GM12878 (cell line): Measurements from ENCODE around the gene UBE3D. TPM values are rescaled to one million over a fixed set of nuclear protein-coding genes. Genes with fewer than 3 reads are reported as not detected.
A peak's percentile ranks its signal among the peaks of the same experiment; 100 is the strongest.

Source experiments
- BRCA1 ChIP-seq: IDR thresholded peaks from 2 replicates; pipeline ENCODE4 v1.6.1; 2011; ENCODE audit warnings: low read depth, low read length, improper control_type of control experiment
- CUX1 ChIP-seq: IDR thresholded peaks from 2 replicates; pipeline ENCODE4 v1.6.1; 2012; ENCODE audit warnings: improper control_type of control experiment, low read depth, low read length; ENCODE audit not compliant: insufficient replicate concordance
- DPF2 ChIP-seq: fragments of 450-650 bp; IDR thresholded peaks from 2 replicates; pipeline ENCODE4 v1.6.1; 2017; ENCODE audit warnings: mild to moderate bottlenecking
- ETV6 ChIP-seq, 2 experiments: fragments of 450-650 bp in 1 of 2; IDR thresholded peaks in 1 of 2; conservative IDR thresholded peaks in 1 of 2; 2 replicates each; pipeline ENCODE4 v1.6.1; 2014; ENCODE audit warnings: antibody characterized with exemption in 1 of 2, borderline replicate concordance in 1 of 2, low read depth in 1 of 2, mild to moderate bottlenecking in 1 of 2, moderate library complexity in 1 of 2
- EZH2 ChIP-seq: IDR thresholded peaks from 2 replicates; pipeline ENCODE4 v1.6.1; 2012; ENCODE audit warnings: low read depth, mild to moderate bottlenecking, control low read depth, inconsistent platforms, low read length, borderline replicate concordance; ENCODE audit not compliant: control insufficient read depth
- GABPA ChIP-seq: IDR thresholded peaks from 2 replicates; pipeline ENCODE4 v1.6.1; 2014; ENCODE audit warnings: antibody characterized with exemption, low read depth, mild to moderate bottlenecking, inconsistent platforms
- GATAD2B ChIP-seq: fragments of 450-650 bp; conservative IDR thresholded peaks from 2 replicates; pipeline ENCODE4 v1.6.1; 2017; ENCODE audit warnings: low read depth, mild to moderate bottlenecking, moderate library complexity
- HDAC2 ChIP-seq: fragments of 200-600 bp; sonication (generic); IDR thresholded peaks from 2 replicates; pipeline ENCODE4 v1.6.1; 2017
- MEF2B ChIP-seq: fragments of 450-650 bp; IDR thresholded peaks from 2 replicates; pipeline ENCODE4 v1.6.1; 2018; ENCODE audit warnings: mild to moderate bottlenecking, moderate library complexity; ENCODE audit not compliant: partially characterized antibody, poor library complexity, severe bottlenecking
- PML ChIP-seq: IDR thresholded peaks from 2 replicates; pipeline ENCODE4 v1.6.1; 2012; ENCODE audit warnings: low read length, inconsistent platforms
- RCOR1 ChIP-seq: conservative IDR thresholded peaks from 2 replicates; pipeline ENCODE4 v1.6.1; 2012; ENCODE audit warnings: low read depth, low read length, improper control_type of control experiment
- RELB ChIP-seq: fragments of 450-650 bp; IDR thresholded peaks from 2 replicates; pipeline ENCODE4 v1.6.1; 2017; ENCODE audit warnings: low read depth, mild to moderate bottlenecking, moderate library complexity
- RFX5 ChIP-seq: IDR thresholded peaks from 2 replicates; pipeline ENCODE4 v1.6.1; 2011; ENCODE audit warnings: low read depth, low read length, improper control_type of control experiment
- SMC3 ChIP-seq: IDR thresholded peaks from 2 replicates; pipeline ENCODE4 v1.6.1; 2011; ENCODE audit warnings: low read length, improper control_type of control experiment, borderline replicate concordance
- SP1 ChIP-seq: IDR thresholded peaks from one replicate; pipeline ENCODE4 v1.6.1; 2011; ENCODE audit warnings: low read depth, low read length
- STAT1 ChIP-seq: fragments of 450-650 bp; conservative IDR thresholded peaks from 2 replicates; pipeline ENCODE4 v1.6.1; 2014; ENCODE audit warnings: antibody characterized with exemption, mild to moderate bottlenecking
- polyA plus RNA-seq, 11 experiments: library from polyadenylated mRNA; depleted of rRNA in 4 of 11; unstranded in 6 of 11; stranded (reverse) in 5 of 11; fragments of >200 nt; fragmentation: Nextera tagmentation in 4 of 11; fragmentation: Illumina TruSeq in 1 of 11; extraction: Ambion mirVana in 4 of 11; extraction: Trizol in 1 of 11; gene quantifications; 1 replicate in 1 of 11; 2 replicates in 10 of 11; pipeline versions ENCODE4 v1.2.1 to v1.2.3, GENCODE V29; 2011 to 2016; ENCODE audit warnings: inconsistent platforms in 2 of 11, missing spikeins in 2 of 11, low read depth in 1 of 11
- total RNA-seq, 4 experiments: library from RNA; depleted of rRNA in 3 of 4; stranded (reverse); fragments of >200 nt in 3 of 4; fragmentation: Illumina TruSeq in 1 of 4; extraction: Trizol in 1 of 4; gene quantifications; 2 replicates each; pipeline versions ENCODE4 v1.2.1 to v1.2.3, GENCODE V29; 2013 to 2021
- TF ChIP-seq, protein P1 (sequence below): fragments of 450-650 bp; IDR thresholded peaks from 2 replicates; pipeline ENCODE4 v1.6.1; 2016; ENCODE audit warnings: mild to moderate bottlenecking
- TF ChIP-seq, protein P2 (sequence below): IDR thresholded peaks from 2 replicates; pipeline ENCODE4 v1.6.1; 2011; ENCODE audit warnings: low read depth, mild to moderate bottlenecking, low read length, moderate library complexity, borderline replicate concordance; ENCODE audit errors: extremely low read depth
- TF ChIP-seq, protein P3 (sequence below): IDR thresholded peaks from 2 replicates; pipeline ENCODE4 v1.6.1; 2011; ENCODE audit warnings: borderline replicate concordance, low read depth, mild to moderate bottlenecking, moderate library complexity, low read length; ENCODE audit not compliant: insufficient read depth, poor library complexity, severe bottlenecking

Gene UBE3D
- total and polyA plus RNA-seq, 10 of the 15 experiments (the other 5 are each of a cell fraction or from before 2014, with no cell fraction given) = 4.3 to 9.0 (median 7.5) TPM

GRCh38 chr6:83065511-83066192 is at the start of gene UBE3D (continued):
- TF ChIP-seq SMC3 (peak; percentile 26; the same call in 1 of the 2 replicates), GABPA (no peak), RELB (no peak), STAT1 (no peak), PML (no peak), GATAD2B (peak; percentile 67; the same call in 1 of the 2 replicates), RFX5 (no peak), EZH2 (no peak), BRCA1 (no peak), ETV6 (conservative IDR thresholded peaks at IDR 0.05 in 1 of 2, IDR thresholded peaks at IDR 0.05 in 1 of 2; ENCODE audit: borderline replicate concordance in 1 of 2, low read depth in 1 of 2) (no peak), CUX1 (no peak), MEF2B (no peak), HDAC2 (no peak), SP1 (peak; percentile 56), DPF2 (0 out of 2 replicates have a peak, but pooled peaks have one; percentile 34), RCOR1 (no peak)
- TF ChIP-seq, protein P1, sequence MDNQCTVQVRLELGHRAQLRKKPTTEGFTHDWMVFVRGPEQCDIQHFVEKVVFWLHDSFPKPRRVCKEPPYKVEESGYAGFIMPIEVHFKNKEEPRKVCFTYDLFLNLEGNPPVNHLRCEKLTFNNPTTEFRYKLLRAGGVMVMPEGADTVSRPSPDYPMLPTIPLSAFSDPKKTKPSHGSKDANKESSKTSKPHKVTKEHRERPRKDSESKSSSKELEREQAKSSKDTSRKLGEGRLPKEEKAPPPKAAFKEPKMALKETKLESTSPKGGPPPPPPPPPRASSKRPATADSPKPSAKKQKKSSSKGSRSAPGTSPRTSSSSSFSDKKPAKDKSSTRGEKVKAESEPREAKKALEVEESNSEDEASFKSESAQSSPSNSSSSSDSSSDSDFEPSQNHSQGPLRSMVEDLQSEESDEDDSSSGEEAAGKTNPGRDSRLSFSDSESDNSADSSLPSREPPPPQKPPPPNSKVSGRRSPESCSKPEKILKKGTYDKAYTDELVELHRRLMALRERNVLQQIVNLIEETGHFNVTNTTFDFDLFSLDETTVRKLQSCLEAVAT = no peak
- TF ChIP-seq, protein P2, sequence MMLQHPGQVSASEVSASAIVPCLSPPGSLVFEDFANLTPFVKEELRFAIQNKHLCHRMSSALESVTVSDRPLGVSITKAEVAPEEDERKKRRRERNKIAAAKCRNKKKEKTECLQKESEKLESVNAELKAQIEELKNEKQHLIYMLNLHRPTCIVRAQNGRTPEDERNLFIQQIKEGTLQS = 0 out of 2 replicates have a peak, but pooled peaks have one; percentile 60
- TF ChIP-seq, protein P3, sequence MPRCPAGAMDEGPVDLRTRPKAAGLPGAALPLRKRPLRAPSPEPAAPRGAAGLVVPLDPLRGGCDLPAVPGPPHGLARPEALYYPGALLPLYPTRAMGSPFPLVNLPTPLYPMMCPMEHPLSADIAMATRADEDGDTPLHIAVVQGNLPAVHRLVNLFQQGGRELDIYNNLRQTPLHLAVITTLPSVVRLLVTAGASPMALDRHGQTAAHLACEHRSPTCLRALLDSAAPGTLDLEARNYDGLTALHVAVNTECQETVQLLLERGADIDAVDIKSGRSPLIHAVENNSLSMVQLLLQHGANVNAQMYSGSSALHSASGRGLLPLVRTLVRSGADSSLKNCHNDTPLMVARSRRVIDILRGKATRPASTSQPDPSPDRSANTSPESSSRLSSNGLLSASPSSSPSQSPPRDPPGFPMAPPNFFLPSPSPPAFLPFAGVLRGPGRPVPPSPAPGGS = no peak
